IPS DF 4.7 (cell line): ENCODE data around the gene ATP7A.
"Not testable (repeated sequence)": the region's sequence is repeated elsewhere in the genome, so short reads cannot be mapped to it uniquely, and the experiment has no call there.

Source experiments
- DNase-seq: peaks from one replicate; pipeline ENCODE4 v3.0.0-alpha.2; 2013; ENCODE audit warnings: low spot score; ENCODE audit errors: extremely low read depth

Gene ATP7A

GRCh38 chrX:77945031-77945430 lies 34.5 kb downstream of the ATP7A start:
- not testable (repeated sequence) for DNase-seq

- DNase-seq: no peak
Measured at GRCh38 chrX:77945910-77946545, 35.5 kb downstream of the ATP7A start.

- no peak for DNase-seq
Measured at GRCh38 chrX:77946571-77946970, 36.1 kb downstream of the ATP7A start.

GRCh38 chrX:77949840-77950239 lies 39.3 kb downstream of the ATP7A start:
- DNase-seq: no peak

GRCh38 chrX:77952173-77952572 lies 41.7 kb downstream of the ATP7A start:
- no peak for DNase-seq

- no peak for DNase-seq
Measured at GRCh38 chrX:77953302-77953701, 42.8 kb downstream of the ATP7A start.

GRCh38 chrX:77953708-77954107 lies 43.2 kb downstream of the ATP7A start:
- DNase-seq: no peak

GRCh38 chrX:77960567-77960966 lies 50.1 kb downstream of the ATP7A start:
- no peak for DNase-seq

GRCh38 chrX:77961063-77961462 lies 50.6 kb downstream of the ATP7A start:
- DNase-seq: no peak

- no peak for DNase-seq
Measured at GRCh38 chrX:77962068-77962902, 51.8 kb downstream of the ATP7A start.

GRCh38 chrX:77966361-77966760 lies 55.9 kb downstream of the ATP7A start:
- DNase-seq: no peak

GRCh38 chrX:77967631-77968030 lies 57.1 kb downstream of the ATP7A start:
- no peak for DNase-seq

GRCh38 chrX:77969538-77969937 lies 59.0 kb downstream of the ATP7A start, which contains the start of gene PGAM4:
Gene PGAM4, minus strand, starts transcription at chrX:77969638. Its CDS starts 0 bp downstream, at chrX:77969638.
- no peak for DNase-seq

- no peak for DNase-seq
Measured at GRCh38 chrX:77975755-77976154, 65.3 kb downstream of the ATP7A start.

- DNase-seq: no peak
Measured at GRCh38 chrX:77977095-77977494, 66.6 kb downstream of the ATP7A start.

- DNase-seq: no peak
Measured at GRCh38 chrX:77977518-77977917, 67.0 kb downstream of the ATP7A start.

GRCh38 chrX:77979870-77980269 lies 69.4 kb downstream of the ATP7A start:
- DNase-seq: no peak

GRCh38 chrX:78011846-78012245 lies 101.4 kb downstream of the ATP7A start:
- DNase-seq: no peak

- no peak for DNase-seq
Measured at GRCh38 chrX:78019586-78020483, 109.3 kb downstream of the ATP7A start.

GRCh38 chrX:78024349-78025059 lies 114.0 kb downstream of the ATP7A start:
- DNase-seq: no peak

- DNase-seq: no peak
Measured at GRCh38 chrX:78027798-78028197, 117.3 kb downstream of the ATP7A start.
